Loucy (cell line): ENCODE data around the gene SNX3.
"Not testable (repeated sequence)": the region's sequence is repeated elsewhere in the genome, so short reads cannot be mapped to it uniquely, and the experiment has no call there.

ENCODE experiments used
- H2AFZ ChIP-seq: fragments of 200-600 bp; sonication (generic); 2 replicates; pipeline ENCODE4 v1.6.0; 2016; ENCODE audit warnings: antibody characterized with exemption, mild to moderate bottlenecking, low read length, moderate library complexity
- H3F3A ChIP-seq: fragments of 200-600 bp; 2 replicates; pipeline ENCODE4 v1.6.0; 2016; ENCODE audit warnings: antibody characterized with exemption, low read depth, mild to moderate bottlenecking
- H3K27me3 ChIP-seq: fragments of 200-600 bp; sonication (generic); 2 replicates; pipeline ENCODE4 v1.6.1; 2014; ENCODE audit warnings: low read length, mild to moderate bottlenecking; ENCODE audit not compliant: insufficient read depth, poor library complexity, severe bottlenecking
- H3K36me3 ChIP-seq: fragments of 200-600 bp; sonication (generic); 2 replicates; pipeline ENCODE4 v1.6.1; 2016; ENCODE audit warnings: low read length; ENCODE audit not compliant: insufficient read depth
- H3K4me1 ChIP-seq: fragments of 200-600 bp; sonication (generic); 2 replicates; pipeline ENCODE4 v1.5.1; 2014; ENCODE audit warnings: low read length, mild to moderate bottlenecking; ENCODE audit not compliant: insufficient read depth, poor library complexity, severe bottlenecking
- H3K4me2 ChIP-seq: fragments of 200-600 bp; sonication (generic); 2 replicates; pipeline ENCODE4 v1.6.0; 2014; ENCODE audit warnings: antibody characterized with exemption, low read length, low read depth, mild to moderate bottlenecking; ENCODE audit not compliant: poor library complexity, severe bottlenecking
- H3K4me3 ChIP-seq: fragments of 200-600 bp; sonication (generic); 2 replicates; pipeline ENCODE4 v1.5.1; 2014; ENCODE audit warnings: low read length, mild to moderate bottlenecking, mixed read lengths; ENCODE audit not compliant: poor library complexity, severe bottlenecking
- H3K79me2 ChIP-seq: fragments of 200-600 bp; sonication (generic); 2 replicates; pipeline ENCODE4 v1.6.1; 2014; ENCODE audit warnings: low read length; ENCODE audit not compliant: insufficient read depth
- H3K9ac ChIP-seq: fragments of 200-600 bp; sonication (generic); 2 replicates; pipeline ENCODE4 v1.6.0; 2014; ENCODE audit warnings: mild to moderate bottlenecking, low read depth, low read length, moderate library complexity; ENCODE audit not compliant: poor library complexity, severe bottlenecking
- H3K9me2 ChIP-seq: fragments of 200-600 bp; sonication (generic); replicated peaks from 2 replicates; pipeline ENCODE4 v1.6.1; 2016; ENCODE audit warnings: low read depth, low read length, mixed read lengths
- H3K9me3 ChIP-seq: fragments of 200-600 bp; sonication (generic); 2 replicates; pipeline ENCODE4 v1.6.1; 2014; ENCODE audit warnings: mild to moderate bottlenecking, antibody characterized with exemption, low read length, low read depth; ENCODE audit not compliant: insufficient read depth
- H4K20me1 ChIP-seq: fragments of 200-600 bp; sonication (generic); 2 replicates; pipeline ENCODE4 v1.6.0; 2014; ENCODE audit warnings: antibody characterized with exemption, low read length, mild to moderate bottlenecking; ENCODE audit not compliant: insufficient read depth, poor library complexity, severe bottlenecking
- EZH2phosphoT487 ChIP-seq: fragments of 200-600 bp; IDR thresholded peaks from 2 replicates; pipeline ENCODE4 v1.6.1; 2018; ENCODE audit warnings: antibody characterized with exemption, mild to moderate bottlenecking, moderate library complexity, borderline replicate concordance
- TF ChIP-seq, protein P1 (sequence below): fragments of 200-600 bp; sonication (generic); conservative IDR thresholded peaks from 2 replicates; pipeline ENCODE4 v1.5.1; 2014; ENCODE audit warnings: mild to moderate bottlenecking, antibody characterized with exemption, low read length

The SNX3 gene

DNA sequence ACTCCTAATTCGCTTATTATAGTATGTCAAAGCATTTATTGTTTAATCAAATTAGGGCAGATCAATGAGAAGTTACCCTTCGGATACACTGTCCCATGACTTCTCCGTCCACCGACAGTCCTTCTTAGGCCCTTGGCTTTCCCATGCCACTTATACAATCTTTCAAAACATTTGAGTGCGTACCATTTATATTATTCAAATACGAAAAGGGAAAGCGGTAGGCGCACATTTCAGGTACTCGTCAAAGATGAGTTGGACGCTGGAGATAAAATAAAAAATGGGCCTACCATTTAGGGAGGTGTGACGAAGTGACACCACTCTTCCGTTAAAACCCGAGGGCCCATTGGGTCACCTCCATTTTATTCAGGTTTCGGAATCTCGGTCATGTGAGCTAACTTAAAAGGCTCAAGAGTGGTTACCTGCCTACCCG lies 33.5 kb upstream of the SNX3 start:
- Histone ChIP-seq H3K4me3 (peak overlapping the region; percentile 86), H4K20me1 (no peaks in the 10 kb centered on the region), H3K36me3 (no peaks in the 10 kb centered on the region), H3K9ac (peak overlapping the region; percentile 90), H3K79me2 (peaks cover 25% of the 10 kb centered on the region), H3F3A (peaks cover 7% of the 10 kb centered on the region; the same call in 1 of the 2 replicates), H3K27me3 (no peaks in the 10 kb centered on the region), H3K9me2 (no peaks in the 10 kb centered on the region), H3K4me2 (peak overlapping the region; percentile 83), H3K9me3 (no peaks in the 10 kb centered on the region), H2AFZ (peak overlapping the region; percentile 86), H3K4me1 (peaks cover 29% of the 10 kb centered on the region)
- no peak for TF ChIP-seq EZH2phosphoT487
- TF ChIP-seq, protein P1, sequence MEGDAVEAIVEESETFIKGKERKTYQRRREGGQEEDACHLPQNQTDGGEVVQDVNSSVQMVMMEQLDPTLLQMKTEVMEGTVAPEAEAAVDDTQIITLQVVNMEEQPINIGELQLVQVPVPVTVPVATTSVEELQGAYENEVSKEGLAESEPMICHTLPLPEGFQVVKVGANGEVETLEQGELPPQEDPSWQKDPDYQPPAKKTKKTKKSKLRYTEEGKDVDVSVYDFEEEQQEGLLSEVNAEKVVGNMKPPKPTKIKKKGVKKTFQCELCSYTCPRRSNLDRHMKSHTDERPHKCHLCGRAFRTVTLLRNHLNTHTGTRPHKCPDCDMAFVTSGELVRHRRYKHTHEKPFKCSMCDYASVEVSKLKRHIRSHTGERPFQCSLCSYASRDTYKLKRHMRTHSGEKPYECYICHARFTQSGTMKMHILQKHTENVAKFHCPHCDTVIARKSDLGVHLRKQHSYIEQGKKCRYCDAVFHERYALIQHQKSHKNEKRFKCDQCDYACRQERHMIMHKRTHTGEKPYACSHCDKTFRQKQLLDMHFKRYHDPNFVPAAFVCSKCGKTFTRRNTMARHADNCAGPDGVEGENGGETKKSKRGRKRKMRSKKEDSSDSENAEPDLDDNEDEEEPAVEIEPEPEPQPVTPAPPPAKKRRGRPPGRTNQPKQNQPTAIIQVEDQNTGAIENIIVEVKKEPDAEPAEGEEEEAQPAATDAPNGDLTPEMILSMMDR, result no peak

DNA sequence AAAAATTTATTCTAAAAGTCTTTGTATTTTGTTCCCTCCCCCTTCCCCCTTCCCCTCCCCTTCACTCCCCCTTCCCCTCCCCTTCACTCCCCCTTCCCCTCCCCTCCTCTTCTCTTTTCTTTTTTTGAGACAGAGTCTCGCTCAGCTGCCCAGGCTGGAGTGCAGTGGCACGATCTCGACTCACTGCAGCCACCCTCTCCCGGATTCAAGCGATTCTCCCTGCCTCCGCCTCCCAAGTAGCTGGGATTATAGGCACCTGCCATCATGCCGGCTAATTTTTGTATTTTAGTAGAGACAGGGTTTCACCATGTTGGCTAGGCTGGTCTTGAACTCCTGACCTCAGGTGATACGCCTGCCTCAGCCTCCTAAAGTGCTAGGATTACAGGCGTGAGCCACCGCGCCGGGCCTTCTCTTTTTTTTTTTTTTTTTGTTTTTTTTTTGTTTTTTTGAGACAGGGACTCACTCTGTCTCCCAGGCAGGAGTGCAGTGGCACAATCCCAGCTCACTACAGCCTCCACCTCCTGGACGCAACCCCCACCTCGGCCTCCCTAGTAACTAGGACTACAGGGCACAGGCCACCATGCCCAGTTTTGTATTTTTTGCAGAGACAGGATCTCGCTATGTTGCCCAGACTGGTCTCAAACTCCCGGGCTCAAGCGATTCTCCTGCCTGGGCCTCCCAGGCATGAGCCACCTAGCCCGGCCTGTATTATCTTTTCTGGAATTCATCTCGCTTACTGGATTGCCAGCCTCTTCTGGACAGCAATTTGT lies 32.9 kb upstream of the SNX3 start:
- Histone ChIP-seq H4K20me1 (no peaks in the 10 kb centered on the region), H3K27me3 (no peaks in the 10 kb centered on the region), H3F3A (peaks cover 7% of the 10 kb centered on the region; the same call in 1 of the 2 replicates), H2AFZ (peak overlapping the region; percentile 86; the same call in 1 of the 2 replicates), H3K36me3 (no peaks in the 10 kb centered on the region), H3K79me2 (peaks cover 25% of the 10 kb centered on the region), H3K4me1 (peaks cover 29% of the 10 kb centered on the region), H3K4me2 (peak overlapping the region; percentile 83), H3K9me2 (no peaks in the 10 kb centered on the region), H3K9me3 (no peaks in the 10 kb centered on the region), H3K9ac (peak overlapping the region; percentile 90), H3K4me3 (peak overlapping the region; percentile 86)
- TF ChIP-seq, protein P1, result no peak
- no peak for TF ChIP-seq EZH2phosphoT487

DNA sequence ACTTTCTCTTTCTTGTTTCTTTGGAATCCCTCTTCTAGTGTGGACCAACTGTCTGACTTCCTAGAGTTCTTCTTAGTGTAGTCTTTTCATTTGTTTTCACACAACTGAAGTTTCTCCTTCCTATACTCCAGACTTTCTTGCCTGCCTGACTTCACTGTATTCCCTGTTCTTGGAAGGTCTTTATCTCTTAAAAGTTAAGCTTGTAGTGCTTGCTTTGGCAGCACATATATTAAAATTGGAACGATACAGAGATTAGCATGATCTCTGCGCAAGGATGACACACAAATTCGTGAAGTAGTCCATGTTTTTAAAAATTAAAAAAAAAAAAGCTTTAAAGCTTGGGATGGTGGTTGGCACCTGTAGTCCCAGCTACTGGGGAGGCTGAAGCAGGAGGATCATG lies 31.7 kb upstream of the SNX3 start:
- H3K4me1 ChIP-seq, result peaks cover 23% of the 10 kb centered on the region
- not testable (repeated sequence) for H3K9ac ChIP-seq

More for the DNA sequence above, 31.7 kb upstream of the SNX3 start:
- H3K9me2 ChIP-seq, H3K9me3 ChIP-seq, H3K27me3 ChIP-seq, H3K36me3 ChIP-seq, H2AFZ ChIP-seq, H3K4me3 ChIP-seq, H4K20me1 ChIP-seq, H3K4me2 ChIP-seq, H3F3A ChIP-seq: not testable (repeated sequence)
- H3K79me2 ChIP-seq, result peaks cover 24% of the 10 kb centered on the region
